ENCODE data around the gene KRT77.

The KRT77 gene

DNA sequence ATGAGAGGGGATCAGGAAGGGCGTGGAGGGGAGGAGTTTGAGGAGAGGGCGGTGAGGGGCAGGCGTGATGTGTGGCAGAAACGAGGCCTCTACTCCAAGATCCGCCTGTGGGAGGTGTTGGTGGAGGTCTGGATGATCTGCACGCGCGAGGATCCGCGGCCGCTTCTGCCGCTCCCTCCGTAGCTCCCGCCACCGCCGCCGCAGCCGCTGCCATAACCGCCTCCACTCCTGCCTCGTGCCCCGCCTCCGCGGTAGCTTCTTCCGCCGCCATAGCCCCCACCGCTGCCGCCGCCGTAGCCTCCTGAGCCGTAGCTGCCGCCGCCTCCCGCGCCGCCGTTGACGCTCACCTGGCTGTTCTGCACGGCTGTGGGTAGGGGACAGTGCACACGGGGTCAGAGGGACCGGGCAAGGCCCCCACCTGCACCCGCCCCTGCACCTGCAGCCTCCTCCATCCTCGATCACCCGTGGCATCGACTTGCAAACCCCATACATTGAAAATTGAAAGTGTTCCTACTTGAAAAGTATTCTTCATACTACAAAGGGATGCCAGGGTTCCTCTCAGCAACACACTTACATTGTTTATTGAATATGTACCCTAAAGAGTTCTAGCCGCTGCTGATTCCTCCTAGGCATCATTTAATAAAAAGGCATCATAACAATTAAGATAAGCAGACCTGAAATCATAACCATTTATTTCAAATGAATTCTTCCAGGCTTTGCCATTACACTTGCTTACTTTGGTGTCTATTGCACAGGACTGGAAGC lies 12.1 kb downstream of the KRT77 start:
- peak; percentile 32 for DNase-seq

DNA sequence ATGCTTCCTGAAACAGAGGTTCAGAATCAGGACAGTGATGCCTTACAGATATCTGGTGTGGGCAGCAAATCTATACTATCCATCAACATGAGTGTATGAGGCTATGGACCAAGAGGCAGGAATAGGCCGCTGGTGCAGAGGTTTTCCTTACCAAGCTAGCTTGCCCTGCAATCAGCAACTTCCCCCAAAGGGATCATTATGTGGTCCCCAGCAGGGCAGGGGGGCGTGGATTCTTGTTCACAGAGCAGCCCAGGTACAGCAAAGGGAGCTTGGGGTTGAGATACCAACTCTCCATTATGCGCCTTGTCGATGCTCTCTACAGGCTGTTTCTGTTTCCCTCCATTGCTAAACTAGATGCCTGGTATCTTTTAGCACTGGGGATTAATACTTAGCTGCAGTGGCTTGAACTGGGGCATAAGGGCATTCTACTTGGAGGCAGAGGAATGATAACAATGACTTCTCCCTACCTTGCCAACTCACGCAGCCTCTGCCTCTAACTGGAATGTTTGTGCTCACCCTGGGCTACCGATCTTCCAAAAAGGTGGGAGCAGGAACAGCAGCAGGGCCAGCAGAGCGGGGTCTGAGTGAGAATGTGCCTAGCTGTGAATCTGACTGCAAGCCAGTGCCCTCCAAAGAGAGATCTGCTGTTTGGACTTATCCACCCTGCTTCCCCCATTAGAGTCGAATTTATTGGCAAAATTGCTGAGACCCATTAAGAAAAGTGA lies 12.8 kb downstream of the KRT77 start:
- no peak for DNase-seq

DNA sequence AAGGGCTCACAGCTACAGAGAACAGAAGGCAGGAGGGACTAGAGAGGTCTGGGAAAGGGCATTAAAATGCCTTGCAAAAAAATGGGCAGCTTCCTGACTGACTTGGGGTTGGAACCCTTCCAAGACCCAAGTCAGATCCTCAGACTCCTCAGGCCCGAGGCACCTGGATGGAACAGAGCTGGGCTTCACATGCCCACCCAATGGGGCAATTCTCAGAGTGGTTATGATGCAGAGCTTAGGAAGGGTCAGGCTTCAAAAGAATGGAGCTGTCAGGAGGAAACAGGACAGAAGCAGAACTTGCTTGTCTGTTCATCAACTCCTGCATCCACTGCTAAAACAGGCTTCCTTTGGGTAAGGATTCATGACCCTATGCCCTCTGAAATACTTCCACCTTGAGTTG lies 13.4 kb downstream of the KRT77 start:
- DNase-seq, result no peak

DNA sequence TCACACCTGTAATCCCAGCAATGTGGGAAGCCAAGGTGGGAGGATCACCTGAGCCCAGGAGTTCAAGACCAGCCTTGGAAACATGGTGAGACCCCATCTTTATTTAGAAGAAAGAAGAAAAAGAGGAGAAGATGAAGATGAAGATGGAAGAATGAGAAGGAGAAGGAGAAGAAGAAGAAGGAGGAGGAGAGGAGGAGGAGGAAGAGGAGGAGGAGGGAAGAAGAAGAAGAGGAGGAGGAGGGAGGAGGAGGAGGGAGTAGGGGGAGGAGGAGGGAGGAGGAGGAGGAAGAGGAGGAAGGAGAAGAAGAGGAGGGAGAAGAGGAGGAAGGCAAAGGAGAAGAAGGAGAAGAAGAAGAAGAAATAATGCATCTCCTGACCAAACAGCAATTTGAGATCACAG lies 14.1 kb downstream of the KRT77 start:
- no peak for DNase-seq

DNA sequence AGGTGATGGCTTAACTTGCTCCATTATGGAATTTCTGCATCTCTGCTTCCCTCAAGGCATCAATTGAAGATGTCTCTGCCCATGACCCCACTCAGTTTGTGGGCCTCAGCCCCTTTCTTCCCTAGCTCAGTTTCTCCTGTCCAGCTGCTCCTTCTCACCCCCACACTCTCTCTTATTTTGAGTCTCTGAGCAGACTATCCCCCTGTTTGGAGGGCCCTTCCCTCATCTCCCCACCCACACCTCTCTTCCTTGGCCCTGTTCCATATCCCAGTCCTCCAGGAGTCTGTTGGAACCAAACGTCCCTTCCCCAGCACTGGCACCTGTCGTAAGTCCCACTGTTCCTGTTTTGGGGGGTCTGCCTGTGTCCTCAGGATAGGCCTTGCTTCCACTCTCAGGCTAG lies 14.8 kb downstream of the KRT77 start:
- DNase-seq, result no peak

GRCh38 chr12:52687497-52688385 lies 15.6 kb downstream of the KRT77 start:
- peak; percentile 28 for DNase-seq

- no peak for DNase-seq
Observed at GRCh38 chr12:52686756-52687487, 16.4 kb downstream of the KRT77 start.

DNA sequence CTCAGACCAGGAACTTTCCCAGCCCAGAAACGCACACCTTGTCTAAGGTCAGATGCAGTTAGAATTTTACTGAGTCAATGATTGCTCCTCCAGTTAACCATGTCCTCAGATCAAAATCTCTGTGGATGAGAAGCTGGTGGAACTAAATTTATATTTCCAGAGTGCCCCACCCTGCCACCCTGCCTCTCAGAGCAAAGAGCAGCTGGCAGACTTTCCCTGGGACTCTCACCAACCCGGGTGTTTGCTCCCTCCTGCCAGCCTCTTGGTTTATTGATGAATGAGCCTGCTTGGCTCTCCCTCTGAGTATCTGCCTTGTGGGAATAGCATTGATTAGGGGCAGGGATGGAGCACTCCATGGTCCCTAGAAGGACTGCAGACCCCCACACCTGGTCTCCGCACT lies 17.3 kb downstream of the KRT77 start:
- no peak for DNase-seq

GRCh38 chr12:52685406-52685890 lies 17.9 kb downstream of the KRT77 start:
- DNase-seq, result no peak

- no peak for DNase-seq
Observed at GRCh38 chr12:52684431-52684830, 18.9 kb downstream of the KRT77 start.

DNA sequence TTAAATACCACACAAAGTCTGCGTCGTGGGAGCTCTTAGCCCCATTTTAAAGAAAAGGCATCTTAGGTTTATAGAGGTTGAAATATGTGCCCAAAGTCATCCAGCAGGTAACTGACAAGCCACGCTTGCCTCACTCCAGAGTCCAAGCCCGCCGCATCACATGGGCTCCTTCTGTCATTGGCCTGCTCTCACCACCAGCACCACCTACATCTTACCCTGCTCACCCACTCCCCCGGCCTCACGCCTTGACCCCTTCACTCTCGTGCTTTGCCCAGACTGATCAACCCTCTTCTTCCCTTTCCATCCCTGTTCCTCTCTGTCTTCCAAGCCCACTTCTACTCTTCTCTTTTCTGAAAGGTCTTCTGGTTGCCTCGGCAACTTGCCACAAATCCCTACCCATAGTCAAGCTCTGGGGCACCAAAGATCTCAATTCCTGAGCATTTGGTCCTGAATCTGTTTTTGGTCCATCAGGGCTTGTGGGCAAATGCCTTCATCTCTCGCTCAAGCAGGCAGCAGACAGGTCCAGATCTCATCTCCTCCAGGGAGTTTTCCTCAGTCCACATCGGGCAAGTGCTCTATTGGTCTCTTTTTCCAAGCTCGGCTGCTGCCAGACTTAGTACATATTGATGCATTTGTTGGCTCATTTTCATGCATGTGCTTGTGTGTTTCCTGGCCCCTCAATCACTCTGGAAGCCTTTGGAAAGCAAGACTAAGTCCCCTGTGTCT lies 19.6 kb downstream of the KRT77 start:
- no peak for DNase-seq

- DNase-seq, result no peak
Observed at GRCh38 chr12:52682938-52683574, 20.3 kb downstream of the KRT77 start.

- no peak for DNase-seq
Observed at GRCh38 chr12:52682381-52682660, 21.0 kb downstream of the KRT77 start.

GRCh38 chr12:52681526-52682380 lies 21.6 kb downstream of the KRT77 start:
- DNase-seq, result no peak

GRCh38 chr12:52680363-52680762 lies 23.0 kb downstream of the KRT77 start, which contains the start of gene KRT1:
TSS of gene KRT1 (minus strand) at chr12:52680407. CDS start at chr12:52680348, 59 bp downstream.
- no peak for DNase-seq

- DNase-seq, result no peak
Observed at GRCh38 chr12:52679875-52680274, 23.4 kb downstream of the KRT77 start.

DNA sequence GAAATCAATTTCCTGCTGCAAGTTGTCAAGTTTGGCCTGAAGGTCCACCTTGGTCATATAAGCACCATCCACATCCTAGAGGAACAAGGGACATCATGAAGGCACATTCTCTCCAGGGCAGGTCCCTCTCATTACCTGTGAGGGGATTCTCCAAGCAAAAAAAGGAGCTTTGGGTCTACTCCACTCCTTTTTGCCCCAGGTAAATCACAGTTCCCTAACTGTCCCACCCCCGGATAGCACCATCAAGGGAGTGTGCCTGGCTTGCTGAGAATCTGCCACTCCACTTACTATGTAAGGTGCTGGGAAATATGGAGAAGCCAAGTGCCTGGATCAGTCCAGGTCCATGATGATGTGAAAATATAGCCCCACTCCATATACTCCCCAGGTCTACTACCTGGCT lies 25.7 kb downstream of the KRT77 start:
- DNase-seq, result no peak

- DNase-seq, result no peak
Observed at GRCh38 chr12:52677126-52677525, 26.2 kb downstream of the KRT77 start.

DNA sequence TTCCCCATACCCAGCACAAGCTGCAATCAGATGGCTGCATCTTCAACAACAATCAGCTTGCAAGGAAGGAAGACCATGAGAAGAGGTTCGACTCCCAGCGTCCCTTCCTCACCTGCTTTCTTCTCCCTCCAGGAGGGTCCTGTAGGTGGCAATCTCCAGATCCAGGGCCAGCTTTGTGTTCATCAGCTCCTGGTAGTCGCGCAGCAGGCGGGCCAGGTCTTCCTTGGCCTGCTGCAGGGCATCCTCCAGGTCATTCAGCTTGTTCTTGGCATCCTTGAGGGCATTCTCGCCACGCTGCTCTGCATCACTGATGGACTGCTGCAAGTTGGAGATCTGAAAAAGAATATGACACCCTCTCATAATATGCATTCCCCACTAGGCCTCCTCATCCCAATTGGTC lies 27.2 kb downstream of the KRT77 start:
- DNase-seq, result no peak

DNA sequence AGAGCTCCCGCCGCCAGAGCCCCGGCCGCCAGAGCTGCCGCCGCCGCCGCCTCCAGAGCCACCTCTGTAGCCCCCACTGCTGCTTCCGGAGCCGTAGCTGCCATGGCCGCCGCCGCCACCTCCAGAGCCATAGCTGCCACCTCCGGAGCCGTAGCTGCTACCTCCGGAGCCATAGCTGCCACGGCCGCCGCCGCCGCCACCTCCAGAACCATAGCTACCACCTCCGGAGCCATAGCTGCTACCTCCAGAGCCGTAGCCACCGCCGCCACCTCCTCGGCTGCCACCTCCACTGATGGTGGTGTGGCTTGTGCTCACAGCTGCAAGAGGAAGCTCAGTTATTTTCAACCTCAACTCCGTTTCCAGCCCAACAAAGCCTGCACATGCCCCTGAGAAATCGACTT lies 28.0 kb downstream of the KRT77 start:
- no peak for DNase-seq

DNA sequence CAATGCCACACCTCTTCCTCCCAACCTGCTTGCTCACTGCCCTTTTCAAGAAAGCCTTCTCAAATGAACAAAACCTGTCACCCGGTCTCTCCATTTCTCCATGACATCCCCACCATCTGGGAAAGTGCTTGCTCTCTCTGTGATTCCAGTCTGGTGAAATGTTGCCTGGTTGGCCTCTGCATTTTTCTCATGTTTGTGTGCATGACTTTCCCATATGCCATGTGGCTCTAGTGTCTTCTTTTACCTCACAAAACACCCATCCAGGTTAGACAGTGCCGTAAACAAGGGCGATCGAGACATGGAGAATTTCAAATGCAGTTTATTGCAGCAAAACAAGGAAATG lies 28.9 kb downstream of the KRT77 start:
- DNase-seq, result no peak

Data from DMS53 (cell line).